Measurements from ENCODE around the gene TRIM6.

GRCh38 chr11:5577101-5577500 is 19.3 kb upstream of the TRIM6 start:
- no peak for TF ChIP-seq CTCF (IDR thresholded peaks at IDR 0.05)
- no peak for TF ChIP-seq POLR2A (IDR thresholded peaks at IDR 0.05)

Data from breast epithelium (tissue), 3 donors.